Tibial nerve (tissue), 4 donors: ENCODE data around the gene NEURL3. TPM values are rescaled to one million over a fixed set of nuclear protein-coding genes. Genes with fewer than 3 reads are reported as not detected.

ENCODE experiments used
- DNase-seq, 2 donors: peaks; one replicate each; pipeline ENCODE4 v3.0.0-alpha.2; 2019; ENCODE audit warnings: low spot score in 2 of 2
- H3K27ac ChIP-seq, 4 donors: fragments of 200-600 bp; sonication (generic) in 3 of 4; one replicate each; pipeline ENCODE4 v1.5.1; 2017 to 2019; ENCODE audit warnings: mild to moderate bottlenecking in 1 of 4
- H3K27me3 ChIP-seq, 2 donors: fragments of 200-600 bp; sonication (generic) in 1 of 2; one replicate each; pipeline versions ENCODE4 v1.5.1 to v1.6.0; 2017 to 2019
- H3K36me3 ChIP-seq, 3 donors: fragments of 200-600 bp; sonication (generic); one replicate each; pipeline ENCODE4 v1.5.1; 2018 to 2019
- H3K4me1 ChIP-seq, 4 donors: fragments of 200-600 bp; sonication (generic) in 3 of 4; one replicate each; pipeline ENCODE4 v1.5.1; 2017 to 2019
- H3K4me3 ChIP-seq, 4 donors: fragments of 200-600 bp; sonication (generic) in 3 of 4; one replicate each; pipeline ENCODE4 v1.5.1; 2017 to 2019; ENCODE audit warnings: mild to moderate bottlenecking in 1 of 4, moderate library complexity in 1 of 4
- H3K9me3 ChIP-seq, 4 donors: fragments of 200-600 bp; sonication (generic) in 3 of 4; one replicate each; pipeline ENCODE4 v1.5.1; 2017 to 2019
- CTCF ChIP-seq, 5 experiments: fragments of 200-600 bp in 3 of 5; fragments of 450-650 bp in 2 of 5; sonication (generic) in 3 of 5; IDR thresholded peaks; one replicate each; pipeline ENCODE4 v1.5.1; 2016 to 2019; ENCODE audit warnings: antibody characterized with exemption in 5 of 5, mild to moderate bottlenecking in 3 of 5, moderate library complexity in 2 of 5
- EP300 ChIP-seq, 2 donors: sonication (generic); formaldehyde crosslinking; IDR thresholded peaks; one replicate each; pipeline ENCODE4 v1.6.1; 2017; ENCODE audit warnings: antibody characterized with exemption in 2 of 2, mild to moderate bottlenecking in 1 of 2
- POLR2A ChIP-seq, 2 donors: fragments of 450-650 bp; IDR thresholded peaks; one replicate each; pipeline ENCODE4 v1.6.1; 2017; ENCODE audit warnings: antibody characterized with exemption in 2 of 2, mild to moderate bottlenecking in 2 of 2, moderate library complexity in 2 of 2
- WGBS, 2 donors: methylation state at CpG; one replicate each; pipeline ENCODE4 v1.1.5; 2018; 5-methylcytosine and 5-hydroxymethylcytosine counted together
- total RNA-seq, 4 donors: library from RNA; depleted of rRNA; stranded (reverse); fragments of >200 nt; gene quantifications; one replicate each; pipeline ENCODE4 v1.1.0, GENCODE V29; 2016

NEURL3 gene
- total RNA-seq, 4 donors from 2014 or later, result 1.5 TPM; not detected in 3

GRCh38 chr2:96493072-96493471, 12.1 kb downstream of the NEURL3 start:
- TF ChIP-seq EP300 (IDR thresholded peaks at IDR 0.05), result no peak
- TF ChIP-seq POLR2A (IDR thresholded peaks at IDR 0.05), result no peak
- no peak for TF ChIP-seq CTCF (IDR thresholded peaks at IDR 0.05)
- Histone ChIP-seq H3K36me3 (no peaks in the 10 kb centered on the region), H3K27me3 (no peaks in the 10 kb centered on the region), H3K27ac (no peak overlapping the region), H3K4me3 (no peak overlapping the region), H3K9me3 (peaks cover 0 to 20% (median 0%) of the 10 kb centered on the region in 4 donors), H3K4me1 (no peaks in the 10 kb centered on the region)
- WGBS, 2 donors, result 67 to 75% methylated on average over 5 of the region's 5 CpGs
- DNase-seq, result no peak

GRCh38 chr2:96491860-96492497, 13.2 kb downstream of the NEURL3 start:
- no peak for TF ChIP-seq CTCF (IDR thresholded peaks at IDR 0.05)
- TF ChIP-seq EP300 (IDR thresholded peaks at IDR 0.05), result no peak
- TF ChIP-seq POLR2A (IDR thresholded peaks at IDR 0.05), result no peak
- Histone ChIP-seq H3K27ac (no peak overlapping the region), H3K36me3 (no peaks in the 10 kb centered on the region), H3K4me1 (peaks cover 0 to under 1% (median 0%) of the 10 kb centered on the region in 4 donors), H3K27me3 (no peaks in the 10 kb centered on the region), H3K9me3 (peaks cover 0 to 20% (median 0%) of the 10 kb centered on the region in 4 donors), H3K4me3 (no peak overlapping the region)
- no peak for DNase-seq
- 96 to 100% methylated on average over 1 of the region's 1 CpG for WGBS, 2 donors

GRCh38 chr2:96489663-96490062, 15.5 kb downstream of the NEURL3 start:
- no peak overlapping the region for H3K27ac ChIP-seq
- DNase-seq, result no peak
- peaks cover 0 to 14% (median 3%) of the 10 kb centered on the region in 4 donors for H3K4me1 ChIP-seq
- H3K4me3 ChIP-seq, result no peak overlapping the region
- H3K36me3 ChIP-seq, result no peaks in the 10 kb centered on the region
- 77 to 85% methylated on average over 1 of the region's 1 CpG for WGBS, 2 donors
- peaks cover 0 to 9% (median 0%) of the 10 kb centered on the region in 4 donors for H3K9me3 ChIP-seq
- H3K27me3 ChIP-seq, result no peaks in the 10 kb centered on the region
- TF ChIP-seq CTCF (IDR thresholded peaks at IDR 0.05) (no peak), EP300 (IDR thresholded peaks at IDR 0.05) (peak in 1 of 2 donors; percentile 34)

GRCh38 chr2:96489261-96489660, 15.9 kb downstream of the NEURL3 start:
- TF ChIP-seq POLR2A (IDR thresholded peaks at IDR 0.05) (no peak), EP300 (IDR thresholded peaks at IDR 0.05) (no peak), CTCF (IDR thresholded peaks at IDR 0.05) (no peak)
- WGBS, 2 donors, result 86 to 92% methylated on average over 3 of the region's 3 CpGs
- no peak overlapping the region for H3K27ac ChIP-seq
- peaks cover 0 to 5% (median 0%) of the 10 kb centered on the region in 4 donors for H3K9me3 ChIP-seq
- H3K4me3 ChIP-seq, result no peak overlapping the region
- H3K4me1 ChIP-seq, result peaks cover 0 to 14% (median 3%) of the 10 kb centered on the region in 4 donors
- no peaks in the 10 kb centered on the region for H3K27me3 ChIP-seq
- no peaks in the 10 kb centered on the region for H3K36me3 ChIP-seq
- DNase-seq, result no peak

- Histone ChIP-seq H3K27ac (peak overlapping the region in 3 of 4 donors; percentile 52 to 87 (median 85)), H3K36me3 (no peaks in the 10 kb centered on the region), H3K27me3 (no peaks in the 10 kb centered on the region), H3K4me1 (peaks cover 0 to 14% (median 3%) of the 10 kb centered on the region in 4 donors), H3K4me3 (peak overlapping the region in 2 of 4 donors; percentile 45 to 51), H3K9me3 (peaks cover 0 to 4% (median 0%) of the 10 kb centered on the region in 4 donors)
- DNase-seq, result no peak
- WGBS, 2 donors, result 51 to 59% methylated on average over 3 of the region's 3 CpGs
- TF ChIP-seq POLR2A (IDR thresholded peaks at IDR 0.05), result no peak
- TF ChIP-seq EP300 (IDR thresholded peaks at IDR 0.05), result no peak
- no peak for TF ChIP-seq CTCF (IDR thresholded peaks at IDR 0.05)
Observed at GRCh38 chr2:96486696-96487095, 18.5 kb downstream of the NEURL3 start.
